Measurements from ENCODE around the gene CWC27. TPM values are rescaled to one million over a fixed set of nuclear protein-coding genes. Genes with fewer than 3 reads are reported as not detected.

The CWC27 gene, protein sequence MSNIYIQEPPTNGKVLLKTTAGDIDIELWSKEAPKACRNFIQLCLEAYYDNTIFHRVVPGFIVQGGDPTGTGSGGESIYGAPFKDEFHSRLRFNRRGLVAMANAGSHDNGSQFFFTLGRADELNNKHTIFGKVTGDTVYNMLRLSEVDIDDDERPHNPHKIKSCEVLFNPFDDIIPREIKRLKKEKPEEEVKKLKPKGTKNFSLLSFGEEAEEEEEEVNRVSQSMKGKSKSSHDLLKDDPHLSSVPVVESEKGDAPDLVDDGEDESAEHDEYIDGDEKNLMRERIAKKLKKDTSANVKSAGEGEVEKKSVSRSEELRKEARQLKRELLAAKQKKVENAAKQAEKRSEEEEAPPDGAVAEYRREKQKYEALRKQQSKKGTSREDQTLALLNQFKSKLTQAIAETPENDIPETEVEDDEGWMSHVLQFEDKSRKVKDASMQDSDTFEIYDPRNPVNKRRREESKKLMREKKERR
- total RNA-seq (2022; extraction: Qiagen RNA extraction) = 12.1 to 17.2 TPM (median 13.7 TPM) in 5 replicates

DNA sequence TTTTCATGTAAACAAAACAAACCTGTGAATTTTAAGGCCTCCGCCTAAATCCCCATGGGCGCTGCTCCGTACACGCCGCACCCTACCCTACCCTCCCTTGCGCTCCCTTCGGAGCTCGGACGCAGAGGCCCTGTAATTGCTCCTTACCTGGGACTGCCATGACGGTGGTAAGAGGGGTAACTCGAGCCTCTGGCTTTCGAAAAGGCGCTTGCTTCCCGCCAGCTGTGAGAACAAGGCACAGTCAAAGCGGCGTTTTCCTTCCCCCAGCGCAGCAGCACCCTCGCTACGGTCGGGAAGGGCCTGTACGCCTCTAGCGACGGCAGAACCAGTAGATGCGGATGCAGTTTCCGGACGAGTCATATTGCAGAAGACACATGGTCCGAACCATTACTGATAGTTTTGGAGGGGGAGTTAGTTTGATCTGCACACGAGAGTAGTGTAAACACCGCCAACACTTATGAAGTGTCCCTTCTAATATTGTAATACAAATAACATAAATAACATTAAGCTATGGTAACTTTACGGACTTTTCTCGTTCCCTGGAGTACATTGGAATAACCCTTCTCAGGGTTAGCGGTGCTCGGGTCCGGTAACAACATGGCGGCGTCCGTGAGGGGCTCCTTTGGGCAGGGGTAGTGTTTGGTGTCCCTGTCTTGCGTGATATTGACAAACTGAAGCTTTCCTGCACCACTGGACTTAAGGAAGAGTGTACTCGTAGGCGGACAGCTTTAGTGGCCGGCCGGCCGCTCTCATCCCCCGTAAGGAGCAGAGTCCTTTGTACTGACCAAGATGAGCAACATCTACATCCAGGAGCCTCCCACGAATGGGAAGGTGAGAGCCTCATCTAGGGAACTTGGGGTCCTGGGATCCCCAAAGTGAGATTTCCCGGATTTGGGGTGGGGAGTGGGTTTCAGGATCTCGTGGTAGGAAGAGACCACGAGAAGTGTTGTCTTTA lies at the start of gene CWC27, which contains the start of gene SREK1IP1:
CWC27 (plus strand) TSS at position 573 of the 955 bp plus-strand sequence; CDS start at position 790, 217 bp downstream.
SREK1IP1 (minus strand) TSS at position 334 of the 955 bp plus-strand sequence; CDS start at position 160, 174 bp downstream.

Other genes with a start within 250 kb of the CWC27 start
- gene SHISAL2B, start 78.4 kb upstream of the CWC27 start, total RNA-seq (2022; extraction: Qiagen RNA extraction) = 0.15 TPM in 1 of 5 replicates, not detected in the others
- gene SREK1IP1, start 239 bp upstream of the CWC27 start, total RNA-seq (2022; extraction: Qiagen RNA extraction) = 7.1 to 8.8 TPM (median 7.6 TPM) in 5 replicates

All from A549 treated with AZD2906 at 1 μM for 4 hours (cell line).